Stimulated activated CD4-positive, alpha-beta T cell treated with anti-CD3 and anti-CD28 coated beads, Interleukin-4, amount 100 ng/mL, for 24 hours (primary cell): ENCODE measurements around the gene FRY.
"Not testable (repeated sequence)": the region's sequence is repeated elsewhere in the genome, so short reads cannot be mapped to it uniquely, and the experiment has no call there.

Source experiments
- DNase-seq: peaks from one replicate; pipeline ENCODE4 v3.0.0-alpha.2; 2020

Gene FRY

GRCh38 chr13:32031025-32031814 is at the start of gene FRY:
TSS of gene FRY (plus strand) at chr13:32031774. CDS start at chr13:32031796, 22 bp downstream.
- peak; percentile 33 for DNase-seq

DNA sequence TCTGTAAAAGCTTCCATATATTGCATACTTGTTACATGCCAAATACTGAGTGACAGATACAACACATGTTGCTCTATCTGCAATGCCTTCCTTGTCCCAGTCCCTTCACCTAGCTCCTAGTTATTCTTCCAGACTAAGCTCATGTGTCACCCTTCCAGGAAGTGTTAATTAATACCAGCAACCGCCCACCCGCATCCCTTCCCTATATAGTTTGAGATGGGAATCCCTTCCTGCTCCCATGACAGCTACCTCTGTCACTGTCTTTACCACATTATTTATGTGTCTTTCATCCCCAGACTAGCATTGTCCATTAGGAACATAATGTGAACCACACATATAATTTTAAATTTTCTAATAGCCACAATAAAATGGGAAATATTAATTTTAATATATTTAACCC is 49.5 kb upstream of the FRY start:
- DNase-seq: no peak

DNA sequence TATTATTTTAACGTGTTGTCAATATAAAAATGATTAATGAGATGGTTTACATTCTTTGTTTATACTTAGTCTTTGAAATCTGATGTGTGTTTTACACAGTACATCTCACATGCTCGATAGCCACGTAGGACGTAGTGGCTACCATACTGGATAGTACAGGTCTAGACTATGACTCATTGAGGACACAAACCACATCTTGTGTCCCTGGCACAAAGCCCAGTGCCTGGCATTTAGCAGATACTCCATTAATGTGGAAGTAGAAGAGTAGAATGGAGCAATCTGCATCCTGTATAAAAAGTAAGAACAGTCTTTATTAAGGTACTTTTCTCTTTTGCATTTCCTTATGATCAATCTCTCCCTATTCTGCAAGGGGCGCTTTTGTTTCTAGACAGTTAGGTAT is 49.0 kb upstream of the FRY start:
- DNase-seq: no peak

DNA sequence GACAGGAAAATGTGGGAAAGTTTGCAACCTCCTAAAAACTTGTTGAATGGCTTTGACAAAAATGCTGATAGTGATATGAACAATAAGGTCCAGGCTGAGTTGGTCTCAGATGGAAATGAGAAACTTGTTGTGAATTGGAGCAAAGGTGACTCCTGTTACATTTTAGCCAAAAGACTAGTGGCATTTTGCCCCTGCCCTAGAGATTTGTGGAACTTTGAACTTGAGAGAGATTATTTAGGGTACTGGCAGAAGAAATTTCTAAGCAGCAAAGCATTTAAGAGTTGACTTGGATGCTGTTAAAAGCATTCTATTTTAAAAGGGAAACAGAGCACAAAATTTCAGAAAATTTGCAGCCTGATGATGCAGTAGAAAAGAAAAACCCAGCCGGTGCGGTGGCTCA is 47.9 kb upstream of the FRY start:
- DNase-seq: not testable (repeated sequence)

DNA sequence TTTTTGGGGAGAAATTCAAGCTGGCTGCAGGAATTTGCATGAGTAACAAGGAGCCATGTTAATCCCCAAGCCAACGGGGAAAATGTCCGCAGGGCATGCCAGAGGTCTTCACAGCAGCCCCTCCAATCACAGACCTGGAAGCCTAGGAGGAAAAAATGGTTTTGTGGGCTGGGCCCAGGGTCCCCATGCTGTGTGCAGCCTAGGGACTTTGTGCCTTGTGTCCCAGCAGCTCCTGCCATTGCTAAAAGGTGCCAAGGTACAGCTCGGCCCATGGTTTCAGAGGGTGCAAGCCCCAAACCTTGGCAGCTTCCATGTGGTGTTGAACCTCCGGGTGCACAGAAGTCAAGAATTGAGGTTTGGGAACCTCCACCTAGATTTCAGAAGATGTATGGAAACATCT is 47.2 kb upstream of the FRY start:
- not testable (repeated sequence) for DNase-seq

DNA sequence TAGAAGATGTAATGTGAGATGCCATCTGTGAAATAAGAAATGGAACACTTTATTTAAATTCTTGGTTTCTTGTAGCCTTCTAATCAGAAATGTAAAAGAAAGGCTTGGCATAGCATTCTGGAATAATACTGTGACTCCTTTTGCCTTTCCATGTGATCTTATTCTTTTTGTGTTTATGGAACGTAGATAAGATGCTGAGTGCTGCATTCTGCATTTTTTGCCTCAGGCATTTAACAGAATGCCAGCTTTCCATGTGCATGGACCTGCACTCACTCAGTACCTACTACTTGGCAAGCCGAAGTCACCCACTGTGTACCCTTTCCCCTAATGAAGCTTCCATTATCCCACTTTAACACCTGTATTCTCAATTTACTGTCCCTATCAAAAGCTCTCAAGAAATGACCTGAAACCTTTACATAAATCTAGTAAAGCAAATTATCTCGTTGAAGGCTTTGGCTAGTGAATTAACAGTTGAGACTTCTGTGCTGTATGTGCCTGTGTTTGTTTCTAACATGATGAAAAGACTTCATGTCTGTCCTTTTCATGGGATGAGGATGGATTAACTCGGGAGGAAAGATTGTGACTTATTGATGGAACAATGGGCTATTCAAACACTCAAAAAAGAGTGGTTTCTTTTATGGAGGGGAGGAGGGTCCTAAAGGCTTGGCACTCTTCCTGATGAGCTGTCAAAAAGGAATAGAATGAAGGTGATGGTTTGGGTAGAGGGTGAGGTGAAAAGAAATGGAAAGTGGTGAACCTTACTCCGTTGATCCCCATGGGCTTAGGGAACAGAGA is 44.7 kb upstream of the FRY start:
- DNase-seq: no peak

- DNase-seq: no peak
These were observed 43.9 kb upstream of the FRY start for GRCh38 chr13:31987535-31988170.

GRCh38 chr13:31994367-31994766 is 37.2 kb upstream of the FRY start:
- not testable (repeated sequence) for DNase-seq

DNA sequence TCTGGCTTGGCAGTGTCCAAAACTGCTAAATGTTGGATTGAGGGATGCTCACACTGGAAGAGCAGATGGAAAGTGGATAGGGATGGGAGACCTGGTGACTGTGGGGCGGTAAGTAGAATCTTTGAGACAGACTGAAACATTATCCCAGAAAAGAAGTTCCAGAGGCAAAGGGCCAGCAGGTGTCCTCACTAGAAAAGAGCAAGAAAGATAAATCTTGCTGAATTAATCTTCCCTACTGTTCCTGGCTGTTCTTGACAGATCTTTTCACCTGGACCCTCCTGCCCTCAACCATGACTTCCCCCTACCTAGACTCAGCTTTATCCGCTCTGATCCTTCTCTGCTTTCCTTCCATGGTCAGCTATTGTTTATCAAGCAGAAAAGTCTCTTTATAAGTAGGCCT is 35.0 kb upstream of the FRY start:
- DNase-seq: no peak

DNA sequence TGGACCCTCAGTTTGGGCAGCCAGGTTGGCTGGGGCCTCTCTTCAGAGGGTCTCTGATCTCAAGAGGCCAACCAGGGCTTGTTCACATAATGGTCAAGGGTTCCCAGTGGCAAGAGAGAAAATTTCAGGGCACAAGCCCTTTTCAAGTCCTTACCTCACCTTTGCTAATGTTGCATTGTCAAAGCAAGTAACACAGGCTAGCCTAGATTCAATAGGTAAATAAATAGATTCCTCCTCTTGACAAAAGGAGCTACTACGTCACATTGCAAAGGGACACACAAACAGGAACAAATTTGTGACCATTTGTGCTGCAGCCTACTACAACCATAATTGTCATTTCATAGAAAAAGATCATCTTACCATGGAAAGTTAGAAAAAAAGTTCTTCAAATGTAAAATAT is 33.9 kb upstream of the FRY start:
- no peak for DNase-seq

- no peak for DNase-seq
These were observed 33.4 kb upstream of the FRY start for GRCh38 chr13:31998131-31998530.

DNA sequence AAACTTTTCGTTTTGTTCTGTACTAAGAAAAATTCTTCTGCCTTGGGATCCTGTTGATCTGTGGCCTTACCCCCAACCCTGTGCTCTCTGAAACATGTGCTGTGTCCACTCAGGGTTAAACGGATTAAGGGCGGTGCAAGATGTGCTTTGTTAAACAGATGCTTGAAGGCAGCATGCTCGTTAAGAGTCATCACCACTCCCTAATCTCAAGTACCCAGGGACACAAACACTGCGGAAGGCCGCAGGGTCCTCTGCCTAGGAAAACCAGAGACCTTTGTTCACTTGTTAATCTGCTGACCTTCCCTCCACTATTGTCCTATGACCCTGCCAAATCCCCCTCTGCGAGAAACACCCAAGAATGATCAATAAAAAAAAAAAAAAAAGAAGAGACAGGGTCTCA is 30.8 kb upstream of the FRY start:
- not testable (repeated sequence) for DNase-seq

DNA sequence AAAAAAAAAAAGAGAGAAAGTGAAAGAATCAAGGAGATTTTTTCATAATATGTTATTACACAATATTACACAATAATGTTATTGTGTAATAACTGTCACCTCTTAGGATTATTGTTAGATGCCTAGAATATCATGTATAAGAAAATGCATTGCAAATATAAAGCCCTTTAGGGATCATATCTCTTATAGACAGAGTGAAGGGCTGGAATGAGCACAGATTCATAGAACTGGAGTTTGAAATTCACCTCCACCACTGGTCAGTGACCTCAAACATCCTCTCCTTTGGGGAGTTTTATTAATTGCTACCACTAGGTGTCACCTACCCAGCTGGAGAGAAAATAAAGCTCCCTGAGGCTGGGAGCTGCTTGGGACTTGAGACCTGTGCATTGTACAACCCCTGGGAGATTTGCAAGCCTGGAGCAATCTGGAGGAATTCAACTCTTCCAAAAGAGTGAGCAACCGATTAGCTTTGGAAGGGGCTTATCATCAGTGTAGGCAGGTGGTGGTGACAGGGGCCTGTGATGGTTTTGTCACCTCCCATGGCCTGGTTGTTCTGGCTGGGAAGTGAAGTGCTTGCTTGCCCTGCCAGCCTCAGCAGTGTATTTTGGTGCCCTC is 30.3 kb upstream of the FRY start:
- DNase-seq: no peak

DNA sequence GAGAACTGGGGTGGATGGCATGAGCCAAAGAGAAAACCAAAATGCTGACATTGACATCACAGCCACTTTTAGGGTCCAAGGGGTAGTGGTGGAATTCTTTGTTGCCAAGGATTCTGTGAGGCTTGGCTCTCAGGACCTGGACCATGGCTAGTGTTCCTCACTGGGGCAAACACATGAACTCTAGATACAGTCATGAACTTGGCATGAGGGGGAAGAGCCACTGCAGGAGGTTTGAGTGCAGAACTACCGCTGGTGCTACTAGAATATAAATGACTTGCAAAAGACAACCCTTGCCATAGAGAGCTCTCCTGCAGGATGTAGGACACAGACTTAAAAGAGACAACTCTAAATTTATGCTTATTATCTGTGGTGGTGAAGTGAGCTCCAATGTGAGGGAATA is 29.8 kb upstream of the FRY start:
- DNase-seq: no peak

GRCh38 chr13:32002873-32003272 is 28.7 kb upstream of the FRY start:
- DNase-seq: no peak

DNA sequence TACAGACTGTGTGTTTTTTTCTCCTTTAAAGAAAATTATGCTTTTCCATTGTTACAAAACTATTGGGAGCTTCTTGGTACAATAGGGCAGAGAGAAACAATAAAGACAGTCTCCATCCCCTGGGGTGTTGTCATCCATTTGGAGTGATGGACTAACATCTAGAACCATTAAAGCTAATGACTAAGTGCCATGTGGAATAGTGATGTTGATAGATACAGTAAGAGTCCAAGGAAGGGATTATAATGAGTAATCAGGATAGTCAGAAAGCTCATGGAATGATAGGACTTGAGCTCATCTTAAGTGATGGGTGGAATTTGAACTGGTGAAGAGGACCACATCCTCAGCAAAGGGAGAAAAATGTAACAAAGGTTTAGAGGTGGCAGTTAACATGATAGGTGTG is 24.1 kb upstream of the FRY start:
- no peak for DNase-seq

- no peak for DNase-seq
These were observed 22.9 kb upstream of the FRY start for GRCh38 chr13:32008518-32009175.

GRCh38 chr13:32009362-32009761 is 22.2 kb upstream of the FRY start:
- no peak for DNase-seq

- no peak for DNase-seq
These were observed 21.4 kb upstream of the FRY start for GRCh38 chr13:32010136-32010535.

DNA sequence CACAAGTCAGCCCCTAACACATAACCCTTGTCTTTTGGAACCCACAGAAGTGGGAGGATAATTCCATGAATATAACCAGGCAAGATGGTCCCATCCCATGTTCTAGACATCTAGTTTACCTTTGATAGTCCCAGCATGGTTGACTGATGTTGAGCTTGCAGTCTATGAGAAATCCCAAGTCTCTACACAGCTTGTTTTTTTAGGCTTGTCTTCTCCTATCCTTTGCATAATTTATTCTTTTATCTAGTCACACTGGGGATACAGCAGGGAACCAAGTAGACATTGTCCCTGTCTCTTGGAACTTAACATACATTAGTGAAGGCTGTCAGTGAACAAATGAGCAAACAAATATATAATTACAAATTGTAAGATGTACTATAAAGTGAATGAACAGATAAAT is 19.6 kb upstream of the FRY start:
- DNase-seq: no peak

DNA sequence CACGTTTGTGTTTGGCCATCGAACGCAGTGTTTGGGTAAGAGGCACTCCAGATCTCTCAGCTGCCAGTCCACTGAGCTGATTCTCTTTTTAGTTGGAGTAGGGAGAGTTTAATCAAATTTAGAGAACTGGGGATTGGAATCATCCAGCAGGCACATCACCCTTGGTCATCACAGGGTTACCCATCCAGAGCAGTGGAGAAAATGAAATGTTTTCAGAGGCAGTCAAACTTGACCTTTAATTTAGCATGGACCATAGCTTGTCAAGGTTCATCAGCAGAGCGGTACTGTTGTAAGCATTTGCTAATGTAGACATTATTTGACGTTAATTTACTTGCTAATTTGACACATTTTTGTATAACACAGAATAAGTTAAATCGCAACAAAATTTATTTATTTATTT is 18.4 kb upstream of the FRY start:
- no peak for DNase-seq

GRCh38 chr13:32016119-32016518 is 15.5 kb upstream of the FRY start:
- no peak for DNase-seq

DNA sequence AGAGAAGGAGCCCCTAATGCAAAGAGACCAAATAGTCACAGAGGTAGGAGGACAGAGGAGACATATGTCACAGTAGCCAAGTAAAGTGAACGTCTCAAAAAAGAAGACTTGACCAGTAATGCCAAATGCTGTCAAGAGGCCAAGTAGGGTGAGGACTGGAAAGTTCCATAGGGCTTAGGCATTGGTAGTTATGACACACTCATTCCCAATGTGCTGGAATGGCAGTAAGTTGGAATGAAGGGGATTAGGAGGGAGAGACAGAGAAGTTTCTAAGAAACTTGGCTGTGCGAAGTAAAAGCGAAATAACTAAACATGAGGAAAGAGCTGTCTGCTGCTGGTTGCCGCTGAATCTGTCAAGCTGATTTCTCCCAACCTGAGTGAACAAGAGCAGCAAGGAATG is 14.9 kb upstream of the FRY start:
- no peak for DNase-seq
